Testis (tissue), 2 donors: ENCODE results near the gene OSTF1.

Source experiments
- CTCF ChIP-seq, 3 experiments: fragments of 450-650 bp in 2 of 3; fragments of 200-600 bp in 1 of 3; sonication (generic) in 1 of 3; IDR thresholded peaks; one replicate each; pipeline ENCODE4 v1.5.1; 2016 to 2019; ENCODE audit warnings: antibody characterized with exemption in 3 of 3, mild to moderate bottlenecking in 2 of 3, moderate library complexity in 1 of 3
- POLR2A ChIP-seq: fragments of 450-650 bp; IDR thresholded peaks from one replicate; pipeline ENCODE4 v1.6.1; 2017; ENCODE audit warnings: antibody characterized with exemption, mild to moderate bottlenecking, moderate library complexity

- no peak for TF ChIP-seq CTCF (IDR thresholded peaks at IDR 0.05)
- no peak for TF ChIP-seq POLR2A
These were observed 81.3 kb downstream of the OSTF1 start for GRCh38 chr9:75169623-75170022.
